Measurements from ENCODE around the gene GULP1. TPM values are rescaled to one million over a fixed set of nuclear protein-coding genes. Genes with fewer than 3 reads are reported as not detected.
"Not testable (repeated sequence)": the region's sequence is repeated elsewhere in the genome, so short reads cannot be mapped to it uniquely, and the experiment has no call there.

Gene GULP1
- total RNA-seq, 1 donor from 2014 or later = 22.8 TPM

GRCh38 chr2:188450732-188451483 lies 159.2 kb downstream of the GULP1 start:
- no peaks in the 10 kb centered on the region for H3K9me3 Mint-ChIP-seq (ENCODE audit: unreplicated experiment)
- no peak for TF ChIP-seq CTCF (IDR thresholded peaks at IDR 0.05; ENCODE audit: unreplicated experiment)
- no peak overlapping the region for H3K27ac Mint-ChIP-seq (ENCODE audit: unreplicated experiment)
- H3K4me1 Mint-ChIP-seq (ENCODE audit: unreplicated experiment) = no peaks in the 10 kb centered on the region
- DNase-seq (ENCODE audit: low spot score) = no peak
- no peak overlapping the region for H3K4me3 Mint-ChIP-seq (ENCODE audit: unreplicated experiment)
- no peaks in the 10 kb centered on the region for H3K27me3 Mint-ChIP-seq (ENCODE audit: unreplicated experiment)
- H3K36me3 Mint-ChIP-seq (ENCODE audit: low read depth, unreplicated experiment) = peaks cover 14% of the 10 kb centered on the region

- no peaks in the 10 kb centered on the region for H3K4me1 Mint-ChIP-seq (ENCODE audit: unreplicated experiment)
- no peak overlapping the region for H3K4me3 Mint-ChIP-seq (ENCODE audit: unreplicated experiment)
- peaks cover 14% of the 10 kb centered on the region for H3K36me3 Mint-ChIP-seq (ENCODE audit: low read depth, unreplicated experiment)
- no peaks in the 10 kb centered on the region for H3K27me3 Mint-ChIP-seq (ENCODE audit: unreplicated experiment)
- H3K9me3 Mint-ChIP-seq (ENCODE audit: unreplicated experiment) = no peaks in the 10 kb centered on the region
- no peak for DNase-seq (ENCODE audit: low spot score)
- no peak overlapping the region for H3K27ac Mint-ChIP-seq (ENCODE audit: unreplicated experiment)
- TF ChIP-seq CTCF (IDR thresholded peaks at IDR 0.05; ENCODE audit: unreplicated experiment) = no peak
These were observed 160.4 kb downstream of the GULP1 start for GRCh38 chr2:188452084-188452483.

GRCh38 chr2:188456114-188456909 lies 164.6 kb downstream of the GULP1 start:
- no peak overlapping the region for H3K27ac Mint-ChIP-seq (ENCODE audit: unreplicated experiment)
- no peak overlapping the region for H3K4me3 Mint-ChIP-seq (ENCODE audit: unreplicated experiment)
- DNase-seq (ENCODE audit: low spot score) = no peak
- H3K9me3 Mint-ChIP-seq (ENCODE audit: unreplicated experiment) = no peaks in the 10 kb centered on the region
- no peaks in the 10 kb centered on the region for H3K27me3 Mint-ChIP-seq (ENCODE audit: unreplicated experiment)
- no peaks in the 10 kb centered on the region for H3K4me1 Mint-ChIP-seq (ENCODE audit: unreplicated experiment)
- TF ChIP-seq CTCF (IDR thresholded peaks at IDR 0.05; ENCODE audit: unreplicated experiment) = no peak
- H3K36me3 Mint-ChIP-seq (ENCODE audit: low read depth, unreplicated experiment) = peaks cover 14% of the 10 kb centered on the region

- H3K4me1 Mint-ChIP-seq (ENCODE audit: unreplicated experiment) = no peaks in the 10 kb centered on the region
- TF ChIP-seq CTCF (IDR thresholded peaks at IDR 0.05; ENCODE audit: unreplicated experiment) = no peak
- H3K27ac Mint-ChIP-seq (ENCODE audit: unreplicated experiment) = no peak overlapping the region
- no peaks in the 10 kb centered on the region for H3K9me3 Mint-ChIP-seq (ENCODE audit: unreplicated experiment)
- H3K4me3 Mint-ChIP-seq (ENCODE audit: unreplicated experiment) = no peak overlapping the region
- peaks cover 7% of the 10 kb centered on the region for H3K36me3 Mint-ChIP-seq (ENCODE audit: low read depth, unreplicated experiment)
- no peaks in the 10 kb centered on the region for H3K27me3 Mint-ChIP-seq (ENCODE audit: unreplicated experiment)
- DNase-seq (ENCODE audit: low spot score) = no peak
These were observed 167.4 kb downstream of the GULP1 start for GRCh38 chr2:188459061-188459460.

GRCh38 chr2:188466078-188466477 lies 174.4 kb downstream of the GULP1 start:
- not testable (repeated sequence) for H3K4me1 Mint-ChIP-seq (ENCODE audit: unreplicated experiment); H3K27ac Mint-ChIP-seq (ENCODE audit: unreplicated experiment); H3K9me3 Mint-ChIP-seq (ENCODE audit: unreplicated experiment); H3K27me3 Mint-ChIP-seq (ENCODE audit: unreplicated experiment); H3K36me3 Mint-ChIP-seq (ENCODE audit: low read depth, unreplicated experiment); DNase-seq (ENCODE audit: low spot score); H3K4me3 Mint-ChIP-seq (ENCODE audit: unreplicated experiment)
